ENCODE results near the gene STAU1.

GRCh38 chr20:49165611-49166010 lies 22.5 kb downstream of the STAU1 start:
- TF ChIP-seq CTCF (optimal IDR thresholded peaks at IDR 0.05 in 1 of 3, IDR thresholded peaks at IDR 0.05 in 1 of 3, conservative IDR thresholded peaks at IDR 0.05 in 1 of 3; ENCODE audit: extremely low read depth in 1 of 3, insufficient read depth in 2 of 3, low read length in 3 of 3): no peak
- TF ChIP-seq EZH2 (IDR thresholded peaks at IDR 0.05; ENCODE audit: low read length): no peak
